ENCODE measurements around the gene P2RY8. TPM values are rescaled to one million over a fixed set of nuclear protein-coding genes. Genes with fewer than 3 reads are reported as not detected.
"Not testable (repeated sequence)": the region's sequence is repeated elsewhere in the genome, so short reads cannot be mapped to it uniquely, and the experiment has no call there.

The P2RY8 gene
- total RNA-seq, 2 experiments from 2014 or later, result 139 TPM

- Histone ChIP-seq H3K4me3 (ENCODE audit: low read length) (no peak overlapping the region), H3K36me3 (ENCODE audit: insufficient read depth, low read length) (no peaks in the 10 kb centered on the region), H3K4me1 (ENCODE audit: insufficient read depth, low read length) (peaks cover 34% of the 10 kb centered on the region), H3K9me3 (ENCODE audit: control insufficient read depth in 1 of 2, insufficient read depth in 1 of 2, low read length in 2 of 2) (peaks cover 0 to 6% of the 10 kb centered on the region in 2 experiments), H3K27ac (ENCODE audit: low read depth in 1 of 2, low read length in 2 of 2) (peak overlapping the region in 1 of 2 donors; percentile 18), H3K27me3 (ENCODE audit: control insufficient read depth in 1 of 2, insufficient read depth in 2 of 2, low read length in 2 of 2) (no peaks in the 10 kb centered on the region)
- Mint-ChIP-seq H3K27me3 (no peaks in the 10 kb centered on the region), H3K27ac (peak overlapping the region; percentile 61), H3K4me3 (no peak overlapping the region), H3K9me3 (peaks cover 16% of the 10 kb centered on the region), H3K36me3 (ENCODE audit: low read depth) (peaks cover 54% of the 10 kb centered on the region), H3K4me1 (ENCODE audit: low read depth) (peaks cover 27% of the 10 kb centered on the region)
- ChIA-PET CTCF (no interaction called here), POLR2A (no interaction called here)
- intact Hi-C loops (cut with DNase I, micrococcal nuclease), result loop anchor here (2.0 to 5.0 kb wide), 5 partner anchors 58 to 1242 kb away; partner anchors contain the start of genes SLC25A6 (in 2 of the 2) and CD99 (in 1 of the 2)
- DNase-seq (peak in 2 of 14 experiments; percentile 33 to 58), ATAC-seq (ENCODE audit: poor library complexity) (no peak)
- TF ChIP-seq, protein P1, sequence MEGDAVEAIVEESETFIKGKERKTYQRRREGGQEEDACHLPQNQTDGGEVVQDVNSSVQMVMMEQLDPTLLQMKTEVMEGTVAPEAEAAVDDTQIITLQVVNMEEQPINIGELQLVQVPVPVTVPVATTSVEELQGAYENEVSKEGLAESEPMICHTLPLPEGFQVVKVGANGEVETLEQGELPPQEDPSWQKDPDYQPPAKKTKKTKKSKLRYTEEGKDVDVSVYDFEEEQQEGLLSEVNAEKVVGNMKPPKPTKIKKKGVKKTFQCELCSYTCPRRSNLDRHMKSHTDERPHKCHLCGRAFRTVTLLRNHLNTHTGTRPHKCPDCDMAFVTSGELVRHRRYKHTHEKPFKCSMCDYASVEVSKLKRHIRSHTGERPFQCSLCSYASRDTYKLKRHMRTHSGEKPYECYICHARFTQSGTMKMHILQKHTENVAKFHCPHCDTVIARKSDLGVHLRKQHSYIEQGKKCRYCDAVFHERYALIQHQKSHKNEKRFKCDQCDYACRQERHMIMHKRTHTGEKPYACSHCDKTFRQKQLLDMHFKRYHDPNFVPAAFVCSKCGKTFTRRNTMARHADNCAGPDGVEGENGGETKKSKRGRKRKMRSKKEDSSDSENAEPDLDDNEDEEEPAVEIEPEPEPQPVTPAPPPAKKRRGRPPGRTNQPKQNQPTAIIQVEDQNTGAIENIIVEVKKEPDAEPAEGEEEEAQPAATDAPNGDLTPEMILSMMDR (IDR thresholded peaks at IDR 0.05), result no peak
These were observed 86.4 kb downstream of the P2RY8 start for GRCh38 chrX:1450361-1451161.

DNA sequence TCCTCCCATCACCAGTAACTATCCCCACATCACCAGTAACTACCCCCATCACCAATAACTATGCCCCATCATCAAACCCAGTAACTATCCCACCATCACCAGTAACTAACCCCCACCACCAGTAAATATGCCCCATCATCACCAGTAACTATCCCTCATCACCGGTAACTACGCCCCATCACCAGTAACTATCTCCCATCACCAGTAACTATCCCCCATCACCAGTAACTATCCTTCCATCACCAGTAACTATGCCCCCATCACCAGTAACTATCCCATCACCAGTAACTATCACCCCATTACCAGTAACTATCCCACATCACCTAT, 87.2 kb downstream of the P2RY8 start:
- peaks cover 0 to 10% of the 10 kb centered on the region in 2 experiments for H3K9me3 ChIP-seq (ENCODE audit: control insufficient read depth in 1 of 2, insufficient read depth in 1 of 2, low read length in 2 of 2)
- intact Hi-C loops (cut with DNase I, micrococcal nuclease), result loop anchor here (2.0 to 5.0 kb wide), 5 partner anchors 57 to 1243 kb away; partner anchors contain the start of genes SLC25A6 (in 2 of the 2) and CD99 (in 1 of the 2)
- POLR2A ChIA-PET, result no interaction called here
- Mint-ChIP-seq H3K36me3 (ENCODE audit: low read depth) (peaks cover 62% of the 10 kb centered on the region), H3K4me3 (peak overlapping the region; percentile 54), H3K27ac (peak overlapping the region; percentile 61), H3K4me1 (ENCODE audit: low read depth) (peaks cover 27% of the 10 kb centered on the region), H3K27me3 (no peaks in the 10 kb centered on the region), H3K9me3 (peaks cover 19% of the 10 kb centered on the region)
- H3K4me1 ChIP-seq (ENCODE audit: insufficient read depth, low read length), result peaks cover 26% of the 10 kb centered on the region
- ATAC-seq (ENCODE audit: poor library complexity), result no peak
- no peak overlapping the region for H3K27ac ChIP-seq (ENCODE audit: low read depth in 1 of 2, low read length in 2 of 2)
- TF ChIP-seq, protein P1 (IDR thresholded peaks at IDR 0.05), result no peak
- no peaks in the 10 kb centered on the region for H3K36me3 ChIP-seq (ENCODE audit: insufficient read depth, low read length)
- DNase-seq, result no peak
- no peak overlapping the region for H3K4me3 ChIP-seq (ENCODE audit: low read length)
- H3K27me3 ChIP-seq (ENCODE audit: control insufficient read depth in 1 of 2, insufficient read depth in 2 of 2, low read length in 2 of 2), result no peaks in the 10 kb centered on the region
- CTCF ChIA-PET, result no interaction called here

DNA sequence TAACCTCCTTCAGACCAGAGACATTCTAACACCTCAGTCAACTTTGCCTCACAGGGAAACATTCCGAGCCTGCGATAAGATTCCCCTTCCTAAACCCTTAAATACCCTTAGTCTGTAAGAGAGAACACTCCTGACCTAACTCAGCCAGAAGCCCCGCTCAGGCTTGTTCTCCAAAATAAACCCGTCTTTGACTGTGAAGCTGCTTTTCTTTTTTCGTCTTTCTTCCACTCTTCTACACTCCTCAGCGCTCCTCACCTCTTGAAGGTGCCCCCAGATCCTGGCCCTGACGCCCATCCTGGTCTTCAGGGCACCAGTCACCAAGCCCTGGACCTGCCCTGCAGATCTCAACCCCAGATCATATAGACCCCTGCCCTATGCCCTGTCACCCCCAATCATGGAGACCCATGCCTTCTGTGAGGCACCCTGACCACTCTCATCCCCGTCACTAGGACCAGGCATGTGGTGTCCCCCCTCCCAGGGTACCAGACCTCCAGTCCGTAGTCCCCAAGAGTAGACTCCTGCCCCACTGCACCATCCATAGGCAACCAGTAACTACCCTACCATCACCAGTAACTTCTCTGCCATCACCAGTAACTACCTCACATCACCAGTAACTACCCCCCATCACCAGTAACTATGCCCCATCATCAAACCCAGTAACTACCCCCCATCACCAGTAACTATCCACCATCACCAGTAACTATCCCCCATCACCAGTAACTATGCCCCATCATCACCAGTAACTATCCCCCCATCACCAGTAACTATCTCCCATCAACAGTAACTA, 87.8 kb downstream of the P2RY8 start:
- Histone ChIP-seq H3K36me3 (ENCODE audit: insufficient read depth, low read length) (no peaks in the 10 kb centered on the region), H3K27ac (ENCODE audit: low read depth in 1 of 2, low read length in 2 of 2) (no peak overlapping the region), H3K27me3 (ENCODE audit: control insufficient read depth in 1 of 2, insufficient read depth in 2 of 2, low read length in 2 of 2) (no peaks in the 10 kb centered on the region), H3K4me3 (ENCODE audit: low read length) (no peak overlapping the region), H3K4me1 (ENCODE audit: insufficient read depth, low read length) (peaks cover 22% of the 10 kb centered on the region), H3K9me3 (ENCODE audit: control insufficient read depth in 1 of 2, insufficient read depth in 1 of 2, low read length in 2 of 2) (peaks cover 0 to 15% of the 10 kb centered on the region in 2 experiments)
- ChIA-PET POLR2A (no interaction called here), CTCF (no interaction called here)
- Mint-ChIP-seq H3K4me3 (peak overlapping the region; percentile 54), H3K27me3 (no peaks in the 10 kb centered on the region), H3K9me3 (peaks cover 19% of the 10 kb centered on the region), H3K27ac (peak overlapping the region; percentile 61), H3K4me1 (ENCODE audit: low read depth) (peaks cover 24% of the 10 kb centered on the region), H3K36me3 (ENCODE audit: low read depth) (peaks cover 68% of the 10 kb centered on the region)
- intact Hi-C loops (cut with DNase I, micrococcal nuclease), result no loop called here
- TF ChIP-seq, protein P1 (IDR thresholded peaks at IDR 0.05), result no peak
- DNase-seq, result peak in 2 of 14 experiments; percentile 18 to 22
- ATAC-seq (ENCODE audit: poor library complexity), result no peak

- H3K4me3 Mint-ChIP-seq, result peak overlapping the region; percentile 5
- H3K27ac Mint-ChIP-seq, result peak overlapping the region; percentile 27
- H3K36me3 ChIP-seq (ENCODE audit: insufficient read depth, low read length); H3K27ac ChIP-seq (ENCODE audit: low read depth in 1 of 2, low read length in 2 of 2); POLR2A ChIA-PET; intact Hi-C loops (cut with DNase I, micrococcal nuclease); ATAC-seq (ENCODE audit: poor library complexity); CTCF ChIA-PET; H3K4me3 ChIP-seq (ENCODE audit: low read length); H3K27me3 ChIP-seq (ENCODE audit: control insufficient read depth in 1 of 2, insufficient read depth in 2 of 2, low read length in 2 of 2); H3K27me3 Mint-ChIP-seq: not testable (repeated sequence)
- H3K9me3 ChIP-seq (ENCODE audit: control insufficient read depth in 1 of 2, insufficient read depth in 1 of 2, low read length in 2 of 2), result peaks cover 0 to 22% of the 10 kb centered on the region in 2 experiments
- peaks cover 20% of the 10 kb centered on the region for H3K4me1 ChIP-seq (ENCODE audit: insufficient read depth, low read length)
- H3K4me1 Mint-ChIP-seq (ENCODE audit: low read depth), result peaks cover 23% of the 10 kb centered on the region
- peak in 2 of 14 experiments; percentile 17 to 18 for DNase-seq
- H3K9me3 Mint-ChIP-seq, result peaks cover 19% of the 10 kb centered on the region
- H3K36me3 Mint-ChIP-seq (ENCODE audit: low read depth), result peaks cover 73% of the 10 kb centered on the region
These were observed 88.4 kb downstream of the P2RY8 start for GRCh38 chrX:1448573-1449001.
